Colonic mucosa (tissue), 4 donors: ENCODE data around the gene INO80. TPM values are rescaled to one million over a fixed set of nuclear protein-coding genes. Genes with fewer than 3 reads are reported as not detected.

Experiments
- DNase-seq: peaks from one replicate; pipeline ENCODE4 v3.0.0-alpha.2; 2020
- H3K27ac ChIP-seq: fragments of 200-600 bp; one replicate; pipeline ENCODE4 v1.8.0; 2021
- H3K27me3 ChIP-seq: fragments of 200-600 bp; one replicate; pipeline ENCODE4 v1.8.0; 2021
- H3K36me3 ChIP-seq: fragments of 200-600 bp; one replicate; pipeline ENCODE4 v1.8.0; 2021
- H3K4me1 ChIP-seq: fragments of 200-600 bp; one replicate; pipeline ENCODE4 v1.8.0; 2021; ENCODE audit warnings: mild to moderate bottlenecking
- H3K4me3 ChIP-seq: fragments of 200-600 bp; one replicate; pipeline ENCODE4 v1.8.0; 2021
- H3K9ac ChIP-seq, 2 donors: one replicate each; pipeline ENCODE4 v1.7.0; 2013; ENCODE audit warnings: control low read depth in 2 of 2, low read depth in 2 of 2, low read length in 2 of 2
- H3K9me3 ChIP-seq: fragments of 200-600 bp; one replicate; pipeline ENCODE4 v1.8.0; 2021
- intact Hi-C: fragments of 100-400 bp; cut with DNase I; formaldehyde crosslinking; loops from one replicate; pipeline ENCODE4 v1.14.1; 2022
- total RNA-seq, 2 donors: library from RNA; stranded (reverse); fragmentation: NEBNext Ultra II Directional in 1 of 2; extraction: Animal tissue kit (Norgen Biotek cat#: 25700) in 1 of 2; gene quantifications; one replicate each; pipeline ENCODE4 v1.2.1, GENCODE V29; 2021
- TF ChIP-seq, protein P1 (sequence below): fragments of 200-600 bp; IDR thresholded peaks from one replicate; pipeline ENCODE4 v1.8.0; 2022; ENCODE audit warnings: antibody characterized with exemption, mild to moderate bottlenecking
- donor health status: healthy.
- donor health status: DM: no; HTN: no; CAD: no.
- donor health status: DM: no; HTN: no; CAD: no.

The INO80 gene
- total RNA-seq, 2 donors from 2014 or later, result 17.6 to 27.4 TPM

DNA sequence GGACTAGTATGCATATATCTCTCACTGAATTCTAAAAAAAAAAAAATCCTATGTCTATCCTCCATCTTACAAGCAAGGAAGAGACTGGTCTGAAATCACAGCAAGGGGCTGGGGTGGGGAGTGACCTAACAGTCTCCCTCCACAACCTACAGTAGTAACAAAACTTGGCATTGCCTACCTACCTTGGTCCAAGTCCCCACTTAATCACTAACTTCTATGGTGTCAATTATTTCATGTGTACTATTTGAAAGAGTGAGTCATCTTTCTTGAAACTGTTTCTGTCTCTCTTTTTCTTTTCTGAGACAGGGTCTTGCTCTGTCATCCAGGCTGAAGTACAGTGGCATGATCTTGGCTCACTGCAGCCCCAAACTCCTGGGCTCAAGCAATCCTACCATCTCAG is 126.0 kb downstream of the INO80 start:
- Histone ChIP-seq H3K4me3 (no peak overlapping the region), H3K27ac (no peak overlapping the region), H3K27me3 (no peaks in the 10 kb centered on the region), H3K36me3 (peaks cover 10% of the 10 kb centered on the region), H3K4me1 (no peaks in the 10 kb centered on the region), H3K9me3 (no peaks in the 10 kb centered on the region), H3K9ac (no peak overlapping the region)
- no peak for DNase-seq
- intact Hi-C loops, result no loop called here
- TF ChIP-seq, protein P1, sequence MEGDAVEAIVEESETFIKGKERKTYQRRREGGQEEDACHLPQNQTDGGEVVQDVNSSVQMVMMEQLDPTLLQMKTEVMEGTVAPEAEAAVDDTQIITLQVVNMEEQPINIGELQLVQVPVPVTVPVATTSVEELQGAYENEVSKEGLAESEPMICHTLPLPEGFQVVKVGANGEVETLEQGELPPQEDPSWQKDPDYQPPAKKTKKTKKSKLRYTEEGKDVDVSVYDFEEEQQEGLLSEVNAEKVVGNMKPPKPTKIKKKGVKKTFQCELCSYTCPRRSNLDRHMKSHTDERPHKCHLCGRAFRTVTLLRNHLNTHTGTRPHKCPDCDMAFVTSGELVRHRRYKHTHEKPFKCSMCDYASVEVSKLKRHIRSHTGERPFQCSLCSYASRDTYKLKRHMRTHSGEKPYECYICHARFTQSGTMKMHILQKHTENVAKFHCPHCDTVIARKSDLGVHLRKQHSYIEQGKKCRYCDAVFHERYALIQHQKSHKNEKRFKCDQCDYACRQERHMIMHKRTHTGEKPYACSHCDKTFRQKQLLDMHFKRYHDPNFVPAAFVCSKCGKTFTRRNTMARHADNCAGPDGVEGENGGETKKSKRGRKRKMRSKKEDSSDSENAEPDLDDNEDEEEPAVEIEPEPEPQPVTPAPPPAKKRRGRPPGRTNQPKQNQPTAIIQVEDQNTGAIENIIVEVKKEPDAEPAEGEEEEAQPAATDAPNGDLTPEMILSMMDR, result no peak

DNA sequence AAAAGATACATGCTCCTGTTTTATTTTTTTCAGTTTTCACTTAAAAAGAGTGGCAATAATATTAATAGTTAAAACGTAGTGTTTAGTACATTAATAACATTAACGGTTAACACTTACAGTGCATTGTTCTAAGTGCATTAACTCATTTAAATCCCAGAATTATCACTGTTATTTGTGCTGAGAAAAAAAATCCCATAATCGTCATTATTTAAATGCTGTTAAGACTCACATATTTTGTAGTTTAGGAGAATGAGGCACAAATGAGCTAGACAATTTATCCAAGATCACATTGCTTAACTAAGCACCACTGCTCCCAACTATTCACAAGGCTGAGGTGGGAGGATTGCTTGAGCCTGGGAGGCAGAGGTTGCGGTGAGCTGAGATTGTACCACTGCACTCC is 127.9 kb downstream of the INO80 start:
- Histone ChIP-seq H3K27ac (no peak overlapping the region), H3K9me3 (no peaks in the 10 kb centered on the region), H3K36me3 (peaks cover 19% of the 10 kb centered on the region), H3K27me3 (no peaks in the 10 kb centered on the region), H3K4me3 (no peak overlapping the region), H3K4me1 (no peaks in the 10 kb centered on the region), H3K9ac (no peak overlapping the region)
- intact Hi-C loops, result no loop called here
- TF ChIP-seq, protein P1, result no peak
- DNase-seq, result no peak

DNA sequence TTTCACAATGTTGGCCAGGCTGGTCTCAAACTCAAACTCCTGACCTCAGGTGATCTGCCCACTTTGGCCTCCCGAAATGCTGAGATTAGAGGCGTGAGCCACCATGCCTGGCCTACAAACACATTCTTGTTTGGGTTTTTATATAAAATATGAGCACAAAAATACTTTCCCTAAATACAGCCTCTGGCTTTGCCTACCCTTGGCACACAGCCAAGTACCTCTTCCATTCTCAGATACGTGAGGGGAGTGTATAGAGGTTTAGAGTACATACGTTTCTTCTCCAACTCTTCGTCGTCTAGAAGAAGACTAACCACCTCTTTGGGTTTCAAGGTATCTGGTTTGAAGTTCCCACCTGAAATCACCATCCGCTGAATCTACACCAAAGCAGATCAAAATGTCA is 129.3 kb downstream of the INO80 start:
- TF ChIP-seq, protein P1, result no peak
- intact Hi-C loops, result no loop called here
- no peak for DNase-seq
- no peak overlapping the region for H3K27ac ChIP-seq
- H3K27me3 ChIP-seq, result no peaks in the 10 kb centered on the region
- H3K4me1 ChIP-seq, result no peaks in the 10 kb centered on the region
- H3K9me3 ChIP-seq, result no peaks in the 10 kb centered on the region
- peaks cover 28% of the 10 kb centered on the region for H3K36me3 ChIP-seq
- no peak overlapping the region for H3K4me3 ChIP-seq
- no peak overlapping the region for H3K9ac ChIP-seq

DNA sequence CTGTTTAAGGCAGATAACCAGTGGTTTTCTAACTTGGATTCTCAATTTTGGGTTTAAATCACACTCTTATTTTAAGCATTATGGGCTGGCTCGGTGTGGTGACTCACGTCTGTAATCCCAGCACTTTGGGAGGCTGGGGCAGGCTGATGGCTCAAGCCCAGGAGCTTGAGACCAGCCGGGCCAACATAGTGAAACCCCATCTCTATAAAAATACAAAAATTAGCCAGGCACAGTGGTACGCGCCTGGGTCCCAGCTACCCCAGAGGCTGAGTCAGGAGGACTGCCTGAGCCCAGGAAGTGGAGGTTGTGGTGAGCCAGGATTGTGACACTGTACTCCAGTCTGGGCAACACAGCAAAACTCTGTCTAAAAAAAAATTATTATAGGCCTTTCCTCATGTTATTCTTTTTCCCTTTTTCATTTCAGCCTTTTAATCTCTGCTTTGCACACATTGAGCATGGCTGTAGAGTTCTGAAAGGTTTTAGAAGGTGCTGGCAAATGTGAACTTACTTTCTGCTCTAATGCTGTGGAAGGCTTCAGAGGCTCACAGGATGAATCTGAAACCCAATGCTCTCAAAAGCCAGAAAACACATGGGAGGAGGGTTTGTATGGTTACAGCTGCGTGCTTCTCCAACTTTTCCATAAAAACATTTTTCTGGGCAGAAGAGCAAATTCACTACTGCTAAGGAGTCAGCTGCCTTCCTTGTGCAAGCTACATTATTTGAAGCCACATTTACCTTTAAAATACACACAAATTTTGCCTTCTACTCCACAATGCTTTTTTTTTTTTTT is 130.3 kb downstream of the INO80 start:
- no peaks in the 10 kb centered on the region for H3K27me3 ChIP-seq
- intact Hi-C loops, result no loop called here
- H3K9ac ChIP-seq, result no peak overlapping the region
- no peaks in the 10 kb centered on the region for H3K4me1 ChIP-seq
- TF ChIP-seq, protein P1, result no peak
- H3K27ac ChIP-seq, result no peak overlapping the region
- no peak for DNase-seq
- H3K4me3 ChIP-seq, result no peak overlapping the region
- H3K36me3 ChIP-seq, result peaks cover 28% of the 10 kb centered on the region
- no peaks in the 10 kb centered on the region for H3K9me3 ChIP-seq

DNA sequence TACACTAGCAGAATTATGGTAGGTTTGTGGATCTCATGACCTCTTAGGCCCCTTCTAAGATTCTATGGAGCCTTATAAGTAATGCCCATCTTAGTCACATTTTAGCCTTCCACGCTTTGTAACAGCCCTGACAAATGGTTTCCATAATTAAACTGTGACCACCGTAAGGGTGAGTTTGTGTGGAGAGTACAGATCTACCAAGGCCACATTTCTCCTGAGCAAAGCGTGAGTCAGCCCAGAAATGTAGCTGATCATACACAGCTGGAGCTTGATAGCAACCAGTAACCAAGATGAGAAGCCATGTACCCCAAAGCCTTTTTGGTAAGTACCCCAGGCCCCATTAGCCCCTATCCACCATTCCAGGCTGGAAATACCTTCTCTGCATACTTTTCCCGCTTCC is 131.1 kb downstream of the INO80 start:
- Histone ChIP-seq H3K36me3 (peaks cover 28% of the 10 kb centered on the region), H3K9ac (no peak overlapping the region), H3K9me3 (no peaks in the 10 kb centered on the region), H3K27ac (no peak overlapping the region), H3K27me3 (no peaks in the 10 kb centered on the region), H3K4me1 (no peaks in the 10 kb centered on the region), H3K4me3 (no peak overlapping the region)
- no peak for DNase-seq
- TF ChIP-seq, protein P1, result no peak
- intact Hi-C loops, result no loop called here
